Stimulated activated CD4-positive, alpha-beta T cell treated with anti-CD3 and anti-CD28 coated beads, Interleukin-12 subunit alpha, Interleukin-12 subunit beta, amount 100 ng/mL, for 48 hours (primary cell): ENCODE measurements around the gene ZFYVE21.

Source experiments
- DNase-seq, 3 donors: peaks; one replicate each; pipeline ENCODE4 v3.0.0-alpha.2; 2020; ENCODE audit warnings: low read depth in 2 of 3, low spot score in 1 of 3

Gene ZFYVE21

GRCh38 chr14:103715052-103716000, at the start of gene ZFYVE21, which contains the start of gene XRCC3:
Gene ZFYVE21 (plus strand): TSS chr14:103715810. CDS start chr14:103715842, 32 bp downstream.
Gene XRCC3 (minus strand): TSS chr14:103715451. CDS start chr14:103711087, 4,364 bp downstream.
- DNase-seq = peak; percentile 99 to 100 (median 99)

DNA sequence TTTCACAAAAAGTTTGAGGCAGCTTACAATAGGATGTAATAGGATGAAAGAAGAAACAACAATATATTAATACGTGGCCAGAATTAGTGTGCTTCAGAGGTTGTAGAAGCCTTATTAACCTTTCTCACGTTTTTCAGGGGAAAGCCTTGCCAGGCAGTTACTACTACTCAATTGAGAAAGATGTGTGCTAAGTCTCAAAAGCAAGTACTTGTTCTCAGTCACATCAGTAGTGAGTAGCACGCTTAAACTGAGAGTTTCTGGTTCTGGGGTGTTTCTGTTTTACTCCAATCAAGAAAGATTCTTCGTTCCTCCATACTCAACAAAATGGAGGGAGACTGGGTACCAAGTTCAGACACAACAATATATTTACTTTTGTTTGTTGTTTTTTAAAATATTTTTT, 47.9 kb upstream of the ZFYVE21 start:
- no peak for DNase-seq

GRCh38 chr14:103668117-103668516, 47.5 kb upstream of the ZFYVE21 start:
- DNase-seq = no peak

DNA sequence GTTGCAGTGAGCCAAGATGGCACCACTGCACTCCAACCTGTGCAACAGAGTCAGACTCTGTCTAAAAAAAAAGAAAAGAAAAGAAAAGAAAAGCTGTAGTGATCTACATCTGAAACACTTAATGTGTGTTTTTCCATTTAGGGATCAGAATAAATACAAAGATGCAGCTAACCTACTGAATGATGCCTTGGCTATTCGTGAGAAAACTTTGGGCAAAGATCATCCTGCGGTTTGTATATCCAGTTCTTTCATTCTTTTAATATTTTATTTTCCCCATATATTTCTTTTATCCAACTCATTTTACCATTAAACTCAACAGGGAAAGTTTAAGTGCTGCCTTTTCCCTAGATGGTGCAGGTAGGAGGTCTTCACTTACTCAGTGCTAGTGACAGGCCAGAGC, 46.2 kb upstream of the ZFYVE21 start:
- no peak for DNase-seq

DNA sequence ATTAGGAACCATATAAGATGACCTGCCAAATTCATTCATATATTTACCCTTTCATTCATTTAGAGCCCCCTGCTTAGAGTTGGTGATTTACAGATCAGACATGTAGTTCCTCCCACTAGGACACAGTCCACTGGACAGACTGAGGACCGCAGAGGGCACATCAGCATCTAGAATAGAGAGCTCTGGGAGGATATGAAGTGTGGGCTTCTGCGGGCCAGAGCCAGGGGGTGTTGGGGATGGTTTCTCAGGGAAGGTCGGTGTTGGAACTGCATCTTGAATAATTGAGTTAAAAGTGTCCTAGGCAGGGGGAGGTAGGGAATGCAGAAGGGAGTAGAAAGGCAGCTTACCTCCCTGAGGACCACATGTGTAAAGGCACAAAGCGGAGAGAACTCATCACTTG, 43.7 kb upstream of the ZFYVE21 start:
- no peak for DNase-seq

DNA sequence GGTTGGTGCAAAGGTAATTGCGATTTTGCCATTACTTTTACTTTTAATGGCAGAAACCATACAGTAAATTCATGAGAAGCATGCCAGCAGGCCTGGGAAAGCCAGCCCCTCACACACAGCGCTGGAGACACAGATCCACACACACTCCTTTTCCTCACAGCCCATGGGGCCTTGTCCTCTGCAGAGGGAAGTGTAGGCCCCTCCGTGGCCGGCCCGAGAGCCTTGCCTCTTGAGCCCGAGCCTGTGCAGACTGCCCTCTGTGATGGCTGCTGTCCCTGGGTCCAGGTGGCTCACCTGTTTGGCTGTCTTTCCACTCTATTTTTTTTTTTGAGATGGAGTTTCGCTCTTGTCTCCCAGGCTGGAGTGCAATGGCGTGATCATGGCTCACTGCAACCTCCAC, 39.7 kb upstream of the ZFYVE21 start:
- no peak for DNase-seq

GRCh38 chr14:103676881-103677675, 38.5 kb upstream of the ZFYVE21 start:
- no peak for DNase-seq

- DNase-seq = peak in 2 of 3 donors; percentile 14 to 29
Observed at GRCh38 chr14:103679351-103679750, 36.3 kb upstream of the ZFYVE21 start.

GRCh38 chr14:103680491-103681231, 34.9 kb upstream of the ZFYVE21 start:
- DNase-seq = no peak

GRCh38 chr14:103683139-103683538, 32.5 kb upstream of the ZFYVE21 start:
- no peak for DNase-seq

DNA sequence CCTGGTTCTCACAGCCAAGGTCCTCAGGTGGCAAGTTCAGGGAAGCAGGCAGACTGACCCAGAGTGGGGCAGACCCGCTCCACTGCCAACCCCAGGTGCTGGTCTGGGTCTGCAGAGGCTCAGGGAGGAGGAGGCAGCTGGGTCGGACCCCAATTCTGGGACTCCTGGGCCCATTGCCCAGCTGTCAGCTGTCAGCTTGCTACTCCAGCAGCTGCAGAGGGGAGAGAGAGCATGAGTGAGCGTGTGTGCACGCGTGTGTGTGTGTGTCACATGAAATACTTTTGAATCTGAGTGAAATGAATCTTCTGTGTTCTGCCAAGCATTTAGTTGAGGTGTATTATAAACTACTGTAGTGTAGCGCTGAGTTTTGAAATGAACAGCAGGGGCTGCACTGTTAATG, 31.1 kb upstream of the ZFYVE21 start:
- no peak for DNase-seq

GRCh38 chr14:103684871-103685270, 30.7 kb upstream of the ZFYVE21 start:
- no peak for DNase-seq

- no peak for DNase-seq
Observed at GRCh38 chr14:103685276-103686211, 30.1 kb upstream of the ZFYVE21 start.

- DNase-seq = no peak
Observed at GRCh38 chr14:103686831-103687485, 28.7 kb upstream of the ZFYVE21 start.

- no peak for DNase-seq
Observed at GRCh38 chr14:103687712-103688111, 27.9 kb upstream of the ZFYVE21 start.

DNA sequence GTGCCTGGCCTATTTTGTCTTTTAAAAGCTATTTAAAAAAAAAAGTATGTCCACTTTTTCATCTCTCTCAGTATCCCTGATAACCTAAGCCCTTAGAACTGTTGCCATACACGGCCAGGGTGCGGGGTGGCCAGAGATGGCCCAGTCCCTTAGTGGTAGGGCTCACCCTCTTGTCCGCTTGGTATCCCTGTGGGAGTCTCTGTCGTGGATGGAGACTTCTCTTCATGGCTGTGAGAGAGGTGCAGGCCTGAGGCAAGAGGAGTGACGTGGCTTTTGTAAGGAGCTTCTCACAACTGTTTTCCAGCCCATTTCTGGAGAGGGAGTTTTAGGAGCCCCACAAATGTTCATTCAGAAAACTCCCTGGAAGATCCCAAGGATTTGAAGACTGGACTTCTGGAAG, 27.2 kb upstream of the ZFYVE21 start:
- DNase-seq = no peak

DNA sequence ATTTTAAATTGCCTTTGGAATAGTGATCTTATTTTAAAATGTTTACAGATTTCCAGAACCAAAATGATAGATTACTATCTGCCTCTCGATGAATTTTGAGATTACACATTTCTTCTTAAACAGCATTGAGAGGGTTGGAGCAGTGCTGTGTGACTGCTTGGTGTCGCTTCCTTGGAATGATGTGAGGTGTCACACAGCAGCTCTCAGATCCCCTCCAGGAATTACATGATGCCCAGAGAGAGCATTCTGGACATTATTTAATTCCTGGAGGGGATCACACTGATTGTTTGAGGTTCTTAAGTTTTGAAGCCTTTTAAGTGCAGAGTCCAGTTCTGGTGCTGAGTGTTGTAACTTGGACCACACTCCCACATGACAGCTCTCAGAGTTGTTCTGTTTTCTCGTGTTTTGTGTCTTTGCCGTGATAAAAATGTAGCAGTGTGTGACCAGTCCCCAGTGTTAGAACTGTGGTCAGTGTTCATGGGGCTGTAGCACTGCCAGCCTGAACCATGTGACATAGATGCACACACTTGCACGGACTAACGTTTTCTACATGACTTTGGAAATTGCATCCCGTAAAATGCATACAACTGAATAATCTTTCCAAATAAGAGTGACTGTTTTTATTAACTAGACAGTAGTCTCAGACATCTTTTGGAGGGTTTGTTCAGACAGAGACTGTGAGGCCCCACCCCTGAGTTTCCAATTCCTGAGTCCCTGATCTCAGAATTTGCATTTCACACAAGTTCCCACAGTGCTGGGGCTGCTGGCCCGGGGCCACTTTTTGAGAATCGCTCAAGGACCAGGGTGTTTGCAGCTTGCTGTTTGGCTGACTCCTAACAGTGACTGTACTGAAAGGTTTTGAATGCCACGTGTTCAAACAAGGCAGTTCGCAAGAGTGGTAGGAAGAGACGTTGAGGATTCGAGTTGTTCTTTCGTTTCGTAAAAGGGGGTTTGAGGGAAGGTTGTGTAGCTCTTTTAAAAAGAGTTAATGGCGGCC, 26.4 kb upstream of the ZFYVE21 start:
- DNase-seq = no peak

GRCh38 chr14:103690332-103690731, 25.3 kb upstream of the ZFYVE21 start:
- no peak for DNase-seq
